GM23338 (cell line): Measurements from ENCODE around the gene ITPKA.

Experiments
- CREB1 ChIP-seq: fragments of 250-450 bp; sonication (Bioruptor Pico); IDR thresholded peaks from 2 replicates; pipeline ENCODE4 v1.5.0; 2020; ENCODE audit warnings: low read depth, mild to moderate bottlenecking, moderate library complexity
- EZH2 ChIP-seq: fragments of 200-600 bp; sonication (generic); IDR thresholded peaks from one replicate; pipeline ENCODE4 v1.8.0; 2017; ENCODE audit warnings: antibody characterized with exemption, mild to moderate bottlenecking, low read depth; ENCODE audit not compliant: unreplicated experiment
- EZH2phosphoT487 ChIP-seq: fragments of 200-600 bp; sonication (generic); IDR thresholded peaks from one replicate; pipeline ENCODE4 v1.8.1; 2018; ENCODE audit warnings: antibody characterized with exemption; ENCODE audit not compliant: unreplicated experiment
- JUNB ChIP-seq: IDR thresholded peaks from one replicate; pipeline ENCODE4 v1.6.1; 2016; ENCODE audit warnings: antibody characterized with exemption; ENCODE audit not compliant: unreplicated experiment
- NANOG ChIP-seq: IDR thresholded peaks from 2 replicates; pipeline ENCODE4 v1.6.1; 2016; ENCODE audit warnings: antibody characterized with exemption, borderline replicate concordance
- POLR2AphosphoS5 ChIP-seq: IDR thresholded peaks from 2 replicates; pipeline ENCODE4 v1.6.1; 2016; ENCODE audit warnings: antibody characterized with exemption, low read depth
- STAT1 ChIP-seq: IDR thresholded peaks from one replicate; pipeline ENCODE4 v1.6.1; 2016; ENCODE audit warnings: antibody characterized with exemption; ENCODE audit not compliant: unreplicated experiment
- ZNF114 ChIP-seq: fragments of 250-450 bp; sonication (Bioruptor Pico); IDR thresholded peaks from 2 replicates; pipeline ENCODE4 v1.5.0; 2020; ENCODE audit warnings: mild to moderate bottlenecking, moderate library complexity
- ZNF331 ChIP-seq: fragments of 250-450 bp; sonication (Bioruptor Pico); IDR thresholded peaks from 2 replicates; pipeline ENCODE4 v1.5.0; 2020; ENCODE audit warnings: low read depth, mild to moderate bottlenecking, moderate library complexity
- TF ChIP-seq, protein P1 (sequence below), 2 experiments: fragments of 200-600 bp in 1 of 2; sonication (generic) in 1 of 2; conservative IDR thresholded peaks; 2 replicates each; pipeline versions ENCODE4 v1.5.1 to v1.6.1; 2016 to 2017; ENCODE audit warnings: antibody characterized with exemption in 2 of 2, low read depth in 2 of 2, mild to moderate bottlenecking in 2 of 2, moderate library complexity in 1 of 2
- TF ChIP-seq, protein P2 (sequence below): IDR thresholded peaks from one replicate; pipeline ENCODE4 v1.6.1; 2018; ENCODE audit warnings: antibody characterized with exemption; ENCODE audit not compliant: unreplicated experiment
- TF ChIP-seq, protein P3 (sequence below): IDR thresholded peaks from 2 replicates; pipeline ENCODE4 v1.6.1; 2016; ENCODE audit warnings: antibody characterized with exemption

DNA sequence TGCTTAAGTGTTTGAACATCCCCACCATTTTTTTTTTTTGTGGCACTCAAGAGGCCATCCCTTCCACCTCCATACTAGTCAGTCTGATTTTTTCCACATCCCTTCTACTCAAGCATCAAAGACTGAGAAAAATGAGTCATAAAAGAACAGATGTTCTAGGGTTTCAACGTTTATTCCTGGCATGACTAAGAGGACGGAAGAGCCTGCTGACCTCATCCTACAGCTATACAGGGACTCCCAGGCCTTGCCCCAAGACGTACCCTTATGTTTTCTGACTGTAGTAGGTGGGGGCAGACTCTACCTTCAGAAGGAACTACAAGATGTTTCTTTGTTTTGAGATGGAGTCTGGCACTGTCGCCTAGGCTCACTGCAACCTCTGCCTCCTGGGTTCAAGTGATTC is 3.3 kb upstream of the ITPKA start:
- TF ChIP-seq, protein P1, sequence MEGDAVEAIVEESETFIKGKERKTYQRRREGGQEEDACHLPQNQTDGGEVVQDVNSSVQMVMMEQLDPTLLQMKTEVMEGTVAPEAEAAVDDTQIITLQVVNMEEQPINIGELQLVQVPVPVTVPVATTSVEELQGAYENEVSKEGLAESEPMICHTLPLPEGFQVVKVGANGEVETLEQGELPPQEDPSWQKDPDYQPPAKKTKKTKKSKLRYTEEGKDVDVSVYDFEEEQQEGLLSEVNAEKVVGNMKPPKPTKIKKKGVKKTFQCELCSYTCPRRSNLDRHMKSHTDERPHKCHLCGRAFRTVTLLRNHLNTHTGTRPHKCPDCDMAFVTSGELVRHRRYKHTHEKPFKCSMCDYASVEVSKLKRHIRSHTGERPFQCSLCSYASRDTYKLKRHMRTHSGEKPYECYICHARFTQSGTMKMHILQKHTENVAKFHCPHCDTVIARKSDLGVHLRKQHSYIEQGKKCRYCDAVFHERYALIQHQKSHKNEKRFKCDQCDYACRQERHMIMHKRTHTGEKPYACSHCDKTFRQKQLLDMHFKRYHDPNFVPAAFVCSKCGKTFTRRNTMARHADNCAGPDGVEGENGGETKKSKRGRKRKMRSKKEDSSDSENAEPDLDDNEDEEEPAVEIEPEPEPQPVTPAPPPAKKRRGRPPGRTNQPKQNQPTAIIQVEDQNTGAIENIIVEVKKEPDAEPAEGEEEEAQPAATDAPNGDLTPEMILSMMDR (conservative IDR thresholded peaks at IDR 0.05; ENCODE audit: low read depth in 2 of 2): no peak
- no peak for TF ChIP-seq CREB1 (CRISPR knock-in tag)
- TF ChIP-seq EZH2phosphoT487: no peak
- TF ChIP-seq EZH2: no peak
- TF ChIP-seq POLR2AphosphoS5: no peak
- TF ChIP-seq, protein P2, sequence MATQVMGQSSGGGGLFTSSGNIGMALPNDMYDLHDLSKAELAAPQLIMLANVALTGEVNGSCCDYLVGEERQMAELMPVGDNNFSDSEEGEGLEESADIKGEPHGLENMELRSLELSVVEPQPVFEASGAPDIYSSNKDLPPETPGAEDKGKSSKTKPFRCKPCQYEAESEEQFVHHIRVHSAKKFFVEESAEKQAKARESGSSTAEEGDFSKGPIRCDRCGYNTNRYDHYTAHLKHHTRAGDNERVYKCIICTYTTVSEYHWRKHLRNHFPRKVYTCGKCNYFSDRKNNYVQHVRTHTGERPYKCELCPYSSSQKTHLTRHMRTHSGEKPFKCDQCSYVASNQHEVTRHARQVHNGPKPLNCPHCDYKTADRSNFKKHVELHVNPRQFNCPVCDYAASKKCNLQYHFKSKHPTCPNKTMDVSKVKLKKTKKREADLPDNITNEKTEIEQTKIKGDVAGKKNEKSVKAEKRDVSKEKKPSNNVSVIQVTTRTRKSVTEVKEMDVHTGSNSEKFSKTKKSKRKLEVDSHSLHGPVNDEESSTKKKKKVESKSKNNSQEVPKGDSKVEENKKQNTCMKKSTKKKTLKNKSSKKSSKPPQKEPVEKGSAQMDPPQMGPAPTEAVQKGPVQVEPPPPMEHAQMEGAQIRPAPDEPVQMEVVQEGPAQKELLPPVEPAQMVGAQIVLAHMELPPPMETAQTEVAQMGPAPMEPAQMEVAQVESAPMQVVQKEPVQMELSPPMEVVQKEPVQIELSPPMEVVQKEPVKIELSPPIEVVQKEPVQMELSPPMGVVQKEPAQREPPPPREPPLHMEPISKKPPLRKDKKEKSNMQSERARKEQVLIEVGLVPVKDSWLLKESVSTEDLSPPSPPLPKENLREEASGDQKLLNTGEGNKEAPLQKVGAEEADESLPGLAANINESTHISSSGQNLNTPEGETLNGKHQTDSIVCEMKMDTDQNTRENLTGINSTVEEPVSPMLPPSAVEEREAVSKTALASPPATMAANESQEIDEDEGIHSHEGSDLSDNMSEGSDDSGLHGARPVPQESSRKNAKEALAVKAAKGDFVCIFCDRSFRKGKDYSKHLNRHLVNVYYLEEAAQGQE: no peak
- TF ChIP-seq STAT1: no peak
- TF ChIP-seq JUNB: no peak
- no peak for TF ChIP-seq ZNF114 (CRISPR knock-in tag)
- TF ChIP-seq, protein P3, sequence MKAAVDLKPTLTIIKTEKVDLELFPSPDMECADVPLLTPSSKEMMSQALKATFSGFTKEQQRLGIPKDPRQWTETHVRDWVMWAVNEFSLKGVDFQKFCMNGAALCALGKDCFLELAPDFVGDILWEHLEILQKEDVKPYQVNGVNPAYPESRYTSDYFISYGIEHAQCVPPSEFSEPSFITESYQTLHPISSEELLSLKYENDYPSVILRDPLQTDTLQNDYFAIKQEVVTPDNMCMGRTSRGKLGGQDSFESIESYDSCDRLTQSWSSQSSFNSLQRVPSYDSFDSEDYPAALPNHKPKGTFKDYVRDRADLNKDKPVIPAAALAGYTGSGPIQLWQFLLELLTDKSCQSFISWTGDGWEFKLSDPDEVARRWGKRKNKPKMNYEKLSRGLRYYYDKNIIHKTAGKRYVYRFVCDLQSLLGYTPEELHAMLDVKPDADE: no peak
- no peak for TF ChIP-seq ZNF331 (CRISPR knock-in tag)
- no peak for TF ChIP-seq NANOG
